ENCODE results near the gene NUP62CL.

The NUP62CL gene

GRCh38 chrX:107146670-107147069 is 59.6 kb downstream of the NUP62CL start:
- DNase-seq: no peak

- no peak for DNase-seq
These were observed 70.3 kb downstream of the NUP62CL start for GRCh38 chrX:107135965-107136307.

- no peak for DNase-seq
These were observed 70.9 kb downstream of the NUP62CL start for GRCh38 chrX:107135049-107135964.

GRCh38 chrX:107123750-107124149 is 82.5 kb downstream of the NUP62CL start:
- DNase-seq: no peak

GRCh38 chrX:107119283-107119682 is 87.0 kb downstream of the NUP62CL start:
- DNase-seq: no peak

- peak; percentile 57 for DNase-seq
These were observed 87.7 kb downstream of the NUP62CL start, which contains the start of gene RBM41 for GRCh38 chrX:107118322-107119147. Gene RBM41, minus strand, starts transcription at chrX:107118822. Its CDS starts 49 bp downstream, at chrX:107118773.

GRCh38 chrX:107117993-107118321 is 88.3 kb downstream of the NUP62CL start:
- DNase-seq: no peak

GRCh38 chrX:107107459-107107858 is 98.8 kb downstream of the NUP62CL start:
- DNase-seq: no peak

- DNase-seq: no peak
These were observed 103.3 kb downstream of the NUP62CL start for GRCh38 chrX:107102980-107103379.

- no peak for DNase-seq
These were observed 130.1 kb downstream of the NUP62CL start for GRCh38 chrX:107076158-107076557.
